HEK293 (cell line): ENCODE data around the gene CISD2.

ENCODE experiments used
- CTCF ChIA-PET: fragments of 350-600 bp; formaldehyde crosslinking; extraction: SDS; loops from one replicate; lab custom pipeline; 2021; ENCODE audit warnings: antibody characterized with exemption; lab: Yijun Ruan, JAX
- POLR2A ChIA-PET: fragments of 300-600 bp; formaldehyde crosslinking; extraction: SDS; loops from one replicate; lab custom pipeline; 2020; ENCODE audit warnings: antibody characterized with exemption, inconsistent platforms; lab: Yijun Ruan, JAX
- H3K27ac ChIP-seq: fragments of 200-500 bp; sonication (Bioruptor generic); 2 replicates; pipeline ENCODE4 v1.5.1; 2014; ENCODE audit warnings: low read depth, low read length, control low read depth, inconsistent platforms; ENCODE audit errors: extremely low read depth
- H3K36me3 ChIP-seq, 2 experiments: fragments of 200-500 bp in 1 of 2; sonication (Bioruptor generic) in 1 of 2; 1 replicate in 1 of 2; 2 replicates in 1 of 2; pipeline ENCODE4 v1.5.1; 2014 to 2017; ENCODE audit warnings: inconsistent platforms in 2 of 2, low read length in 2 of 2; ENCODE audit not compliant: control insufficient read depth in 2 of 2, insufficient read depth in 1 of 2
- H3K4me1 ChIP-seq: fragments of 200-500 bp; sonication (Bioruptor generic); 2 replicates; pipeline ENCODE4 v1.5.1; 2014; ENCODE audit warnings: mild to moderate bottlenecking, low read length, inconsistent platforms; ENCODE audit not compliant: control insufficient read depth, insufficient read depth
- H3K4me3 ChIP-seq: 2 replicates; pipeline ENCODE4 v1.5.1; 2011; ENCODE audit warnings: low read depth, mild to moderate bottlenecking, control low read depth, low read length, moderate library complexity
- H3K9me3 ChIP-seq: fragments of 200-500 bp; sonication (Bioruptor generic); 2 replicates; pipeline ENCODE4 v1.5.1; 2014; ENCODE audit warnings: low read depth, low read length, inconsistent platforms; ENCODE audit not compliant: control insufficient read depth, insufficient read depth
- GLIS2 ChIP-seq: fragments of 450-650 bp; formaldehyde crosslinking; IDR thresholded peaks from 2 replicates; pipeline ENCODE4 v1.5.1; 2016; ENCODE audit warnings: missing biosample characterization, missing genetic modification characterization
- HOXA7 ChIP-seq: sonication (generic); formaldehyde crosslinking; IDR thresholded peaks from 2 replicates; pipeline ENCODE4 v1.8.1; 2022; ENCODE audit warnings: missing genetic modification reagents, borderline replicate concordance
- SP7 ChIP-seq: fragments of 450-650 bp; formaldehyde crosslinking; IDR thresholded peaks from 2 replicates; pipeline ENCODE4 v1.5.1; 2016; ENCODE audit warnings: missing biosample characterization, missing genetic modification characterization
- ZBTB26 ChIP-seq: fragments of 450-650 bp; formaldehyde crosslinking; optimal IDR thresholded peaks from 2 replicates; pipeline ENCODE3; 2016; ENCODE audit warnings: missing biosample characterization, mild to moderate bottlenecking, missing genetic modification characterization
- ZEB2 ChIP-seq: fragments of 450-650 bp; formaldehyde crosslinking; IDR thresholded peaks from 2 replicates; pipeline ENCODE4 v1.5.1; 2016; ENCODE audit warnings: missing biosample characterization, missing genetic modification characterization
- ZFHX2 ChIP-seq: fragments of 450-650 bp; formaldehyde crosslinking; conservative IDR thresholded peaks from 2 replicates; pipeline ENCODE4 v1.5.1; 2016; ENCODE audit warnings: missing biosample characterization, missing genetic modification characterization
- ZNF10 ChIP-seq: fragments of 450-650 bp; formaldehyde crosslinking; IDR thresholded peaks from 2 replicates; pipeline ENCODE4 v1.5.1; 2017; ENCODE audit warnings: missing biosample characterization, missing genetic modification characterization
- ZNF146 ChIP-seq: fragments of 450-650 bp; formaldehyde crosslinking; IDR thresholded peaks from 2 replicates; pipeline ENCODE4 v1.5.1; 2016; ENCODE audit warnings: missing biosample characterization, missing genetic modification characterization
- ZNF239 ChIP-seq: fragments of 450-650 bp; formaldehyde crosslinking; IDR thresholded peaks from 2 replicates; pipeline ENCODE4 v1.5.1; 2016; ENCODE audit warnings: missing biosample characterization, missing genetic modification characterization
- ZNF362 ChIP-seq: fragments of 450-650 bp; formaldehyde crosslinking; IDR thresholded peaks from 2 replicates; pipeline ENCODE4 v1.5.1; 2016; ENCODE audit warnings: missing biosample characterization, missing genetic modification characterization
- ZNF366 ChIP-seq: fragments of 450-650 bp; formaldehyde crosslinking; conservative IDR thresholded peaks from 2 replicates; pipeline ENCODE4 v1.5.1; 2016; ENCODE audit warnings: missing biosample characterization, missing genetic modification characterization
- ZNF624 ChIP-seq: fragments of 450-650 bp; formaldehyde crosslinking; IDR thresholded peaks from 2 replicates; pipeline ENCODE4 v1.5.1; 2017; ENCODE audit warnings: missing biosample characterization, missing genetic modification characterization
- TF ChIP-seq, protein P1 (sequence below): fragments of 450-650 bp; formaldehyde crosslinking; IDR thresholded peaks from 2 replicates; pipeline ENCODE4 v1.5.1; 2016; ENCODE audit warnings: missing biosample characterization, missing genetic modification characterization
- TF ChIP-seq, protein P2 (sequence below): fragments of 450-650 bp; formaldehyde crosslinking; IDR thresholded peaks from 2 replicates; pipeline ENCODE4 v1.5.1; 2016; ENCODE audit warnings: missing biosample characterization, missing genetic modification characterization, low read depth
- TF ChIP-seq, protein P3 (sequence below): fragments of 450-650 bp; formaldehyde crosslinking; IDR thresholded peaks from 2 replicates; pipeline ENCODE4 v1.5.1; 2016; ENCODE audit warnings: missing biosample characterization, missing genetic modification characterization, borderline replicate concordance

The CISD2 gene

GRCh38 chr4:102829803-102830202 lies 39.0 kb upstream of the CISD2 start:
- Histone ChIP-seq H3K9me3 (no peaks in the 10 kb centered on the region), H3K4me1 (no peaks in the 10 kb centered on the region), H3K36me3 (peaks cover 0 to 16% of the 10 kb centered on the region in 2 experiments; a peak in 1 of 3 replicates), H3K27ac (no peak overlapping the region), H3K4me3 (no peak overlapping the region)
- POLR2A ChIA-PET = no interaction called here
- CTCF ChIA-PET = interaction anchor here (2.6 kb wide), 1 partner anchor 209 kb away, joined by 13 read pairs; no protein-coding TSS in a partner anchor
- no peak for TF ChIP-seq GLIS2 (tag by site-specific recombination)
- no peak for TF ChIP-seq HOXA7
- no peak for TF ChIP-seq SP7
- TF ChIP-seq, protein P1, sequence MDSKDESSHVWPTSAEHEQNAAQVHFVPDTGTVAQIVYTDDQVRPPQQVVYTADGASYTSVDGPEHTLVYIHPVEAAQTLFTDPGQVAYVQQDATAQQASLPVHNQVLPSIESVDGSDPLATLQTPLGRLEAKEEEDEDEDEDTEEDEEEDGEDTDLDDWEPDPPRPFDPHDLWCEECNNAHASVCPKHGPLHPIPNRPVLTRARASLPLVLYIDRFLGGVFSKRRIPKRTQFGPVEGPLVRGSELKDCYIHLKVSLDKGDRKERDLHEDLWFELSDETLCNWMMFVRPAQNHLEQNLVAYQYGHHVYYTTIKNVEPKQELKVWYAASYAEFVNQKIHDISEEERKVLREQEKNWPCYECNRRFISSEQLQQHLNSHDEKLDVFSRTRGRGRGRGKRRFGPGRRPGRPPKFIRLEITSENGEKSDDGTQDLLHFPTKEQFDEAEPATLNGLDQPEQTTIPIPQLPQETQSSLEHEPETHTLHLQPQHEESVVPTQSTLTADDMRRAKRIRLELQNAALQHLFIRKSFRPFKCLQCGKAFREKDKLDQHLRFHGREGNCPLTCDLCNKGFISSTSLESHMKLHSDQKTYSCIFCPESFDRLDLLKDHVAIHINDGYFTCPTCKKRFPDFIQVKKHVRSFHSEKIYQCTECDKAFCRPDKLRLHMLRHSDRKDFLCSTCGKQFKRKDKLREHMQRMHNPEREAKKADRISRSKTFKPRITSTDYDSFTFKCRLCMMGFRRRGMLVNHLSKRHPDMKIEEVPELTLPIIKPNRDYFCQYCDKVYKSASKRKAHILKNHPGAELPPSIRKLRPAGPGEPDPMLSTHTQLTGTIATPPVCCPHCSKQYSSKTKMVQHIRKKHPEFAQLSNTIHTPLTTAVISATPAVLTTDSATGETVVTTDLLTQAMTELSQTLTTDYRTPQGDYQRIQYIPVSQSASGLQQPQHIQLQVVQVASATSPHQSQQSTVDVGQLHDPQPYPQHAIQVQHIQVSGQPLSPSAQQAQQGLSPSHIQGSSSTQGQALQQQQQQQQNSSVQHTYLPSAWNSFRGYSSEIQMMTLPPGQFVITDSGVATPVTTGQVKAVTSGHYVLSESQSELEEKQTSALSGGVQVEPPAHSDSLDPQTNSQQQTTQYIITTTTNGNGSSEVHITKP = no peak
- TF ChIP-seq ZNF146 (tag by site-specific recombination) = no peak
- TF ChIP-seq, protein P2, sequence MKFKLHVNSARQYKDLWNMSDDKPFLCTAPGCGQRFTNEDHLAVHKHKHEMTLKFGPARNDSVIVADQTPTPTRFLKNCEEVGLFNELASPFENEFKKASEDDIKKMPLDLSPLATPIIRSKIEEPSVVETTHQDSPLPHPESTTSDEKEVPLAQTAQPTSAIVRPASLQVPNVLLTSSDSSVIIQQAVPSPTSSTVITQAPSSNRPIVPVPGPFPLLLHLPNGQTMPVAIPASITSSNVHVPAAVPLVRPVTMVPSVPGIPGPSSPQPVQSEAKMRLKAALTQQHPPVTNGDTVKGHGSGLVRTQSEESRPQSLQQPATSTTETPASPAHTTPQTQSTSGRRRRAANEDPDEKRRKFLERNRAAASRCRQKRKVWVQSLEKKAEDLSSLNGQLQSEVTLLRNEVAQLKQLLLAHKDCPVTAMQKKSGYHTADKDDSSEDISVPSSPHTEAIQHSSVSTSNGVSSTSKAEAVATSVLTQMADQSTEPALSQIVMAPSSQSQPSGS (tag by site-specific recombination) = no peak
- TF ChIP-seq ZNF366 (tag by site-specific recombination) = no peak
- TF ChIP-seq, protein P3, sequence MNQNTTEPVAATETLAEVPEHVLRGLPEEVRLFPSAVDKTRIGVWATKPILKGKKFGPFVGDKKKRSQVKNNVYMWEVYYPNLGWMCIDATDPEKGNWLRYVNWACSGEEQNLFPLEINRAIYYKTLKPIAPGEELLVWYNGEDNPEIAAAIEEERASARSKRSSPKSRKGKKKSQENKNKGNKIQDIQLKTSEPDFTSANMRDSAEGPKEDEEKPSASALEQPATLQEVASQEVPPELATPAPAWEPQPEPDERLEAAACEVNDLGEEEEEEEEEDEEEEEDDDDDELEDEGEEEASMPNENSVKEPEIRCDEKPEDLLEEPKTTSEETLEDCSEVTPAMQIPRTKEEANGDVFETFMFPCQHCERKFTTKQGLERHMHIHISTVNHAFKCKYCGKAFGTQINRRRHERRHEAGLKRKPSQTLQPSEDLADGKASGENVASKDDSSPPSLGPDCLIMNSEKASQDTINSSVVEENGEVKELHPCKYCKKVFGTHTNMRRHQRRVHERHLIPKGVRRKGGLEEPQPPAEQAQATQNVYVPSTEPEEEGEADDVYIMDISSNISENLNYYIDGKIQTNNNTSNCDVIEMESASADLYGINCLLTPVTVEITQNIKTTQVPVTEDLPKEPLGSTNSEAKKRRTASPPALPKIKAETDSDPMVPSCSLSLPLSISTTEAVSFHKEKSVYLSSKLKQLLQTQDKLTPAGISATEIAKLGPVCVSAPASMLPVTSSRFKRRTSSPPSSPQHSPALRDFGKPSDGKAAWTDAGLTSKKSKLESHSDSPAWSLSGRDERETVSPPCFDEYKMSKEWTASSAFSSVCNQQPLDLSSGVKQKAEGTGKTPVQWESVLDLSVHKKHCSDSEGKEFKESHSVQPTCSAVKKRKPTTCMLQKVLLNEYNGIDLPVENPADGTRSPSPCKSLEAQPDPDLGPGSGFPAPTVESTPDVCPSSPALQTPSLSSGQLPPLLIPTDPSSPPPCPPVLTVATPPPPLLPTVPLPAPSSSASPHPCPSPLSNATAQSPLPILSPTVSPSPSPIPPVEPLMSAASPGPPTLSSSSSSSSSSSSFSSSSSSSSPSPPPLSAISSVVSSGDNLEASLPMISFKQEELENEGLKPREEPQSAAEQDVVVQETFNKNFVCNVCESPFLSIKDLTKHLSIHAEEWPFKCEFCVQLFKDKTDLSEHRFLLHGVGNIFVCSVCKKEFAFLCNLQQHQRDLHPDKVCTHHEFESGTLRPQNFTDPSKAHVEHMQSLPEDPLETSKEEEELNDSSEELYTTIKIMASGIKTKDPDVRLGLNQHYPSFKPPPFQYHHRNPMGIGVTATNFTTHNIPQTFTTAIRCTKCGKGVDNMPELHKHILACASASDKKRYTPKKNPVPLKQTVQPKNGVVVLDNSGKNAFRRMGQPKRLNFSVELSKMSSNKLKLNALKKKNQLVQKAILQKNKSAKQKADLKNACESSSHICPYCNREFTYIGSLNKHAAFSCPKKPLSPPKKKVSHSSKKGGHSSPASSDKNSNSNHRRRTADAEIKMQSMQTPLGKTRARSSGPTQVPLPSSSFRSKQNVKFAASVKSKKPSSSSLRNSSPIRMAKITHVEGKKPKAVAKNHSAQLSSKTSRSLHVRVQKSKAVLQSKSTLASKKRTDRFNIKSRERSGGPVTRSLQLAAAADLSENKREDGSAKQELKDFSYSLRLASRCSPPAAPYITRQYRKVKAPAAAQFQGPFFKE (tag by site-specific recombination) = no peak
- TF ChIP-seq ZNF239 (tag by site-specific recombination) = no peak
- TF ChIP-seq ZNF362 (tag by site-specific recombination) = no peak
- no peak for TF ChIP-seq ZFHX2
- TF ChIP-seq ZNF624 (tag by site-specific recombination) = no peak
- TF ChIP-seq ZEB2 (tag by site-specific recombination) = no peak
- no peak for TF ChIP-seq ZBTB26 (tag by site-specific recombination)
- TF ChIP-seq ZNF10 (tag by site-specific recombination) = no peak
